HG02759 (cell line): Measurements from ENCODE around the gene RBM20.

Source experiments
- ATAC-seq: cut with Tn5 transposase; IDR thresholded peaks from one replicate; pipeline ENCODE4 v1.9.1; 2021; ENCODE audit warnings: mild to moderate bottlenecking, moderate library complexity; ENCODE audit not compliant: unreplicated experiment

RBM20 gene

GRCh38 chr10:110780704-110781103, 136.6 kb downstream of the RBM20 start:
- ATAC-seq = no peak

DNA sequence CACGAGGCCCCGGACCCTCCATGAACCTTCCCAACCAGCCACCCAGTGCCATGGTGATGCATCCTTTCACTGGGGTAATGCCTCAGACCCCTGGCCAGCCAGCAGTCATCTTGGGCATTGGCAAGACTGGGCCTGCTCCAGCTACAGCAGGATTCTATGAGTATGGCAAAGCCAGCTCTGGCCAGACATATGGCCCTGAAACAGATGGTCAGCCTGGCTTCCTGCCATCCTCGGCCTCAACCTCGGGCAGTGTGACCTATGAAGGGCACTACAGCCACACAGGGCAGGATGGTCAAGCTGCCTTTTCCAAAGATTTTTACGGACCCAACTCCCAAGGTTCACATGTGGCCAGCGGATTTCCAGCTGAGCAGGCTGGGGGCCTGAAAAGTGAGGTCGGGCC, 137.0 kb downstream of the RBM20 start:
- no peak for ATAC-seq

- no peak for ATAC-seq
Observed at GRCh38 chr10:110782616-110783015, 138.5 kb downstream of the RBM20 start.

GRCh38 chr10:110783509-110784107, 139.5 kb downstream of the RBM20 start:
- ATAC-seq = no peak

DNA sequence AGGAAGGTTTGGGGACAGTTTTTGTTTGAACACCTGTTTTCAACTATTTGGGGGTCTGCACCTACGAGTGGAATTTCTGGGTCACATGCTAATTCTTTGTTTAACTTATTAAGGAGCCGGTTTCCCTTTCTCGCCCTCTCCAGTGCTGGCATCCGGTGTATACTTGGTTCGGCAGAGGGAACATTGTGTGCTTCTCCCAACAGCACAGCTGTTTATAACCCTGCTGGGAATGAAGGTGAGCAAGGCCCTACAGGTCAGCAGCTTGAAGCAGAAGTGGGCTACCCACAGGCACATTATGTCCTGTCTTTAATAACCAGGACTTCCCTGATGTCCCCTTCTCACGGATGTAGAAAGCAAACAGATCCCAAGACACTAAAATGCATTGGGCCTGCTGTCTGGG, 140.1 kb downstream of the RBM20 start:
- ATAC-seq = no peak

DNA sequence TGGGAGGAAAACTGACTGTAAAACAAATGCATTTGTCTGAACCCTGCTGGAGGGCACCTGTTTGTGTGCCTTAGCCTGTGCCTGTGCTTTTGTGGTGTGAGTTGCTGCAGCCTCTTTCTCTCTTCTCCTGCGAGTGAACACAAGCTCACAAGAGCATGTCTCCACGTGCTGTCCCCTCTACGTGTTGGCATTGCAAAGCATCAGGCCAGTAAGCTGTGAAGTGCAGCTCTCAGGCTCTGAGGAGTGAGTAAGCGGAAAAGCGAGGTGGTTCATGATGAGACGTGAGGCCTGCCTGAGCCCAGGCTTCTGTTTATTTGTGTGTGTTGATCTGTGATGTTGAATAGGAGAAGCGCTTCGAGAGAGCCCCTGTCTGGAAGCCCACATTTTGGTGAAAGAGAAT, 142.0 kb downstream of the RBM20 start:
- ATAC-seq = no peak

DNA sequence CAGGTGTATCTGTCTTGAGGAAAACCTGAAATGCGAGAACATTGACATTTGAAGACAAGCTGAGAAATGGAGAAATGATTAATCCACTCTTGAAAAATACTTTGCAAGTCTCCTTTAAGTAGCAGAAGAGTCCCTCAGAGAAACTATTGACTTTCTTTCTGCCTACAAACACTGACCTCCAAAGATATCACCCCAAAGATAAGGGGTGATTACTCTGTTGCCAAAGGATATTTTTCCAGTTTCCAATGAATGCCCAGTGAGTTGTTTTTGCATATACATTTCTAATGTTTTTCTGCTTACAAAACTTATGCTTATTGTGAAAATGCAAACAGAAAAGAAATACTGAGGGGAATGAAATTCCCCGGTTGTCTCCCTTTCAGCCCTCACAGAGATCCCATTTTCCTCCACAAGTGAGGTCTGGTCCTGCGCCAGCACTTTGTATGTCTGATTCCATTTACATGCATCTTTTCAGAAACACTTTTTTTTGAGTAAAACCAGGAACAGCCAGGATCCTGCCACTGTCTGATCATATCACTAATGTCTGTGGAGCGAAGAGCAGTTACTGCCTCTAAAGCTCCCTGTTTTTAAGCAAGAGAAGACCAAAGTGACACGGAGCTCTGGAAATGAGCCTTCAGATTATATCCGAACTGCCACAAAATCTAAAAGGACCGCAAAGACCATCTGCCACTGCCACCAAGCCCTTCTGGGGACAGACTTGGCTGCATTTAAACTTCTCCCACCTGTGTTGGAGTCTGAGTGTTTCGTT, 144.7 kb downstream of the RBM20 start:
- ATAC-seq = no peak

- no peak for ATAC-seq
Observed at GRCh38 chr10:110789604-110790433, 145.7 kb downstream of the RBM20 start.

- no peak for ATAC-seq
Observed at GRCh38 chr10:110790913-110791506, 146.9 kb downstream of the RBM20 start.

DNA sequence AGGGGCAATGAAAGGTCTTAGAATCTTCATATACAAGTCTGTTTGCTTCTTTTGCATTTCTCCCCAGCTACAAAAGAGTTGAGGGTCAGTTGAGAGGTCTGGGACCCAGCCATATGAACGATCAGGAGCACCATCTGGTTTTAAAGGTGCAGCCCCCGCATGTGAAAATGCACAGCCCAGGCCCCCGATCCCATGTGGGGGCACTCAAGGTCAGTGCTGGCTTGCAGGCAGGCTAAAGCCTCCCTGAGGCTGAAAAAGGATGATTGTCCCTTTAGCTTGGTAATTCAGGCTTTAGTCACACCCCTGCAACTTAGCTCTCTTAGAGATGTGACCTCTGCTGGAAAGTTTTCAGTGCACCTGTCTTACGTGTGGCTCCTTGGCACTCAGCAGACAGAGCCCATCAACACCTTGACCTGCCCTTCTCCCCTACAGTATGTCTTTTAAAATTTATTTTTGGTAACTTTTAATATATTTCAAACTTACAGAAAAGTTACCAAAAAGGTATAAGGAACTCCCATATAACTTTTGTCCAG, 147.5 kb downstream of the RBM20 start:
- ATAC-seq = no peak

GRCh38 chr10:110792476-110793125, 148.5 kb downstream of the RBM20 start:
- no peak for ATAC-seq

- ATAC-seq = no peak
Observed at GRCh38 chr10:110793128-110793812, 149.1 kb downstream of the RBM20 start.

- ATAC-seq = no peak
Observed at GRCh38 chr10:110793886-110794285, 149.8 kb downstream of the RBM20 start.

DNA sequence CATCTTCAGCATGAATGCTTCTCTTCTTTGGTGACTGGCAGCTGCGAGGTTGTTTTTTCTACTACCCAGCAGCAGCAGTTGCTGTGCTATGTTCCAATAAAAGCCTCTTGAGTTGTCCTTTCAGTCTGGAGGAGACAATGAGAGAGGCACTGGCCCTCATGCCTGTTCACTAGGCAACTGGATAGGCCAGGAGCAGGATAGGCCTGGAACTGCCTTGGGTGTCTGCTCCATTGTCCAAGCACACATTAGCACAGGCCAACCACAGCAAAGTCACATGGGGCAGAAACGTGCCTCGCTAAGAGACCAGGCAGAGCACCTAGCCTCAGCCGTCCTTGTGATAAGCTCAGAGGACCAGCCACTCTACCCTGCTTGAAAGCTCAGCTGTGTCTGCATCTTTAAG, 150.7 kb downstream of the RBM20 start:
- ATAC-seq = no peak

DNA sequence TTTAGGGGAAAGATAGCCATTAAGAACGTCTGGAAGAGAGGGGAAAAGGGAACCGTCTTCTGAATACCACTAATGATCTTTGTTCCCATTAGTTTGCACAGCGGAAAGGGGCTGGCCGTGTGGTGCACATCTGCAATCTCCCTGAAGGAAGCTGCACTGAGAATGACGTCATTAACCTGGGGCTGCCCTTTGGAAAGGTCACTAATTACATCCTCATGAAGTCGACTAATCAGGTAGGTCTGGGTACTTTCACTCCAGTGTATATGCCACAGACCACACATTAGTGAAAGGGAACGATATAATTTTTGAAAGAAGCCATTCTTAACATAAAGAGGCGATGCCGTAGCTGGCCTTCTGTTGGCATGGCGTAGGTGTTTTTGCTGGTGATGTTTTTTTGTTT, 153.3 kb downstream of the RBM20 start:
- ATAC-seq = no peak

GRCh38 chr10:110798340-110798739, 154.2 kb downstream of the RBM20 start:
- no peak for ATAC-seq

DNA sequence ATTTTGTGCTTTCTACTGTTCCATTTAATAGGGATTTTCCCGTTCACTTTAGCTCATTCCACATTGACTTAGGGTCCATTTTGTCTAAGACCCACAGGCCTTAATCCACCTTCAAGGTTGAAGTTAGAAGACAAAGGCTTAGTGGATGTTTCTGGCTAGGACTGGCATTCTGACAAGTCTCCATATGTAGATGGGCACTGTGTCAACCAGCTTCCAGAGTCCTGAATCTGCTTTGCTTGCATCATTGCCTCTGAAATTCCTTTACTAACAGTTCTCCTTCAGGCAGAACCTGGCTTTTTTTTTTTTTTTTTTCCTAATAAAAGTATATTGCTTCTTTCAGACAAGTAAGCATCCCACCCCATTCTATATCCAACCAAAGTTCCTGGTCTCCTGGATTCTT, 158.0 kb downstream of the RBM20 start:
- no peak for ATAC-seq

DNA sequence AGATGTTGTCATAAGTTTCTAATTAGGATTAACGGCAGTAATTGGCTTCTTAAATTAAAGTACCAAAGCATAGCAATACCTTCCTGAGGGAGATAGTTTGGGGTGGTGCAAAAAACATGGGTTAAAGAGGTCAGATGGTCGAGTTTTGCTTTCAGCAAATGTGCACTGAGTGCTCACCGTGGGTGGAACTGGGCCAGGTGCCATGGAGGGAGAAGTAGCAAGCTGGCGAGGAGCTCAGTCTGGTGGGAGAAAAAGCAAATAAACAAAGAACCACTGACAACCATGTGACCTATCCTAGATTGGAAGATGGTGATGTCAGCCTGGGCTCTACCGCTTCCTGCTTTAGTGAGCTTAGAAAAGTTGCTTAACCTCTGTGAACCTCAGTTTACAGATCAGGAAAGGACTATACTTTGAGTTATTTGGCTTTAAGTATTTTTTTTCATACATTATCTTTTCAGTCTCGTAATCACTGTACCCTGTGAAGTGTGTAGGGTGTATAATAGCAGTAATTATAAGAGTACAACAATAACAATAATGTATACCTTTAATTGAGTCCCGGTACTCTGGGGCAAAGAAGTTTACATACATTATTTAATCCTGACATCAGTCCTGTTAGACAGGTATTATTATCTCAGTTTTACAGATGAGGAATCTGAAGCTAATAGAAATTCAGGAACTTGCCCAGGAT, 158.6 kb downstream of the RBM20 start:
- ATAC-seq = peak; percentile 74

DNA sequence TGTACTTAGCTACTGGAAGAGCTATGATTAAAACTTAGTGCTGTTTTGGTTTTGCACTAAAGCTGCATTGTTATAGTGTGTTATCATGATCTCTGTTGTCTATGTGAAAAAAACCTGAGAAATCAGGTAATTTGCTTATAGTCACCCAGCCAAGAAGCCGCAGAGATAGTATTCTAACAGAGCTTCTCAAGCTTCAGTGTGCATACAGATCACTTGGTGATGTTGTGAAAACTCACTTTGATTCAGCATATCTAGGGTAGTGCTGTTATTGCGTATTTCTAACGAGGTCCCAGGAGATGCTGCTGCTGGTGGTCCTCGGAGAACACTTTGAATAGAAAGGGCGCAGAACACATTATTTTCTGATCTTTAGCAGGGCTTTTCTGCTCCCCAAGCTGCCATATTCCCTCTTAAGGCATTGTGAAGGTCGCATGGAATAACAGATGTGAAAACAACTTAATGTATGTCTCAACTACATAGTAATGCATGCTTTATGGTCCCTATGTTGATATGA, 159.2 kb downstream of the RBM20 start:
- ATAC-seq = peak; percentile 66
